Measurements from ENCODE around the gene ATP5F1D. TPM values are rescaled to one million over a fixed set of nuclear protein-coding genes. Genes with fewer than 3 reads are reported as not detected.
A peak's percentile ranks its signal among the peaks of the same experiment; 100 is the strongest.

ATP5F1D gene
- total and polyA plus RNA-seq, 2 of the 13 experiments (the other 11 are each of a cell fraction or from before 2014, with no cell fraction given) = 39.4 to 78.7 TPM

GRCh38 chr19:1254530-1255185, 13.1 kb downstream of the ATP5F1D start (continued):
- TF ChIP-seq ZFX (CRISPR knock-in tag; IDR thresholded peaks at IDR 0.05; ENCODE audit: low read depth) (peak; percentile 23; the same call in 1 of the 2 replicates), SMARCC2 (IDR thresholded peaks at IDR 0.05) (no peak), REPIN1 (CRISPR knock-in tag; IDR thresholded peaks at IDR 0.05; ENCODE audit: borderline replicate concordance, low read depth) (0 out of 2 replicates have a peak, but pooled peaks have one; percentile 47), ZBTB8A (CRISPR knock-in tag; IDR thresholded peaks at IDR 0.05; ENCODE audit: borderline replicate concordance, low read depth) (no peak), SOX6 (IDR thresholded peaks at IDR 0.05) (no peak), SOX6 (CRISPR knock-in tag; IDR thresholded peaks at IDR 0.05) (peak; percentile 68), ARNTL (CRISPR knock-in tag; IDR thresholded peaks at IDR 0.05) (0 out of 2 replicates have a peak, but pooled peaks have one; percentile 30), HNF4A (CRISPR knock-in tag; IDR thresholded peaks at IDR 0.05) (peak; percentile 97), JDP2 (CRISPR knock-in tag; IDR thresholded peaks at IDR 0.05; ENCODE audit: borderline replicate concordance) (no peak), SP5 (CRISPR knock-in tag; IDR thresholded peaks at IDR 0.05; ENCODE audit: borderline replicate concordance, low read depth) (peak; percentile 53), ARNT2 (CRISPR knock-in tag; IDR thresholded peaks at IDR 0.05; ENCODE audit: low read depth) (0 out of 2 replicates have a peak, but pooled peaks have one; percentile 28), MIXL1 (CRISPR knock-in tag; IDR thresholded peaks at IDR 0.05) (0 out of 2 replicates have a peak, but pooled peaks have one; percentile 20), ETV5 (CRISPR knock-in tag; IDR thresholded peaks at IDR 0.05; ENCODE audit: borderline replicate concordance) (peak; percentile 54; the same call in 1 of the 2 replicates), ZNF772 (CRISPR knock-in tag; IDR thresholded peaks at IDR 0.05) (0 out of 2 replicates have a peak, but pooled peaks have one; percentile 57), SKI (IDR thresholded peaks at IDR 0.05; ENCODE audit: partially characterized antibody) (peak; percentile 41), NR2F2 (IDR thresholded peaks at IDR 0.05; ENCODE audit: borderline replicate concordance, low read depth) (peak; percentile 99), RXRB (CRISPR knock-in tag; IDR thresholded peaks at IDR 0.05; ENCODE audit: borderline replicate concordance) (peak; percentile 96), FOSL2 (CRISPR knock-in tag; IDR thresholded peaks at IDR 0.05) (peak; percentile 76), ZNF609 (CRISPR knock-in tag; IDR thresholded peaks at IDR 0.05; ENCODE audit: borderline replicate concordance) (peak; percentile 77; the same call in 1 of the 2 replicates), NFIC (IDR thresholded peaks at IDR 0.05; ENCODE audit: low read length) (peak; percentile 45; the same call in 1 of the 2 replicates), NCOR1 (IDR thresholded peaks at IDR 0.05; ENCODE audit: borderline replicate concordance, low read length) (peak; percentile 81), BRD4 (CRISPR knock-in tag; IDR thresholded peaks at IDR 0.05) (no peak), ZBTB7A (CRISPR knock-in tag; IDR thresholded peaks at IDR 0.05) (peak; percentile 70; the same call in 1 of the 2 replicates), NR2C2 (CRISPR knock-in tag; IDR thresholded peaks at IDR 0.05; ENCODE audit: borderline replicate concordance) (peak; percentile 92), IKZF4 (CRISPR knock-in tag; IDR thresholded peaks at IDR 0.05; ENCODE audit: borderline replicate concordance, low read depth, not compliant biosample characterization) (no peak), SALL2 (CRISPR knock-in tag; IDR thresholded peaks at IDR 0.05) (0 out of 2 replicates have a peak, but pooled peaks have one; percentile 33)

Data from HepG2 (cell line).